CD4-positive, alpha-beta T cell treated with Interleukin-1 beta for 1 hour (primary cell): Measurements from ENCODE around the gene PNO1.
"Not testable (repeated sequence)": the region's sequence is repeated elsewhere in the genome, so short reads cannot be mapped to it uniquely, and the experiment has no call there.

Experiments used
- DNase-seq, 2 donors: peaks; one replicate each; pipeline ENCODE4 v3.0.0-alpha.2; 2020 to 2022

Gene PNO1

GRCh38 chr2:68157402-68158133 lies at the start of gene PNO1:
TSS of gene PNO1 (plus strand) at chr2:68157888. CDS start at chr2:68157935, 47 bp downstream.
- peak; percentile 95 to 98 for DNase-seq

GRCh38 chr2:68108120-68108519 lies 49.6 kb upstream of the PNO1 start:
- peak in 1 of 2 donors; percentile 12 for DNase-seq

- no peak for DNase-seq
Measured at GRCh38 chr2:68110102-68110501, 47.6 kb upstream of the PNO1 start.

GRCh38 chr2:68115965-68116364 lies 41.7 kb upstream of the PNO1 start:
- no peak for DNase-seq

GRCh38 chr2:68117922-68118321 lies 39.8 kb upstream of the PNO1 start:
- not testable (repeated sequence) for DNase-seq

GRCh38 chr2:68118816-68119215 lies 38.9 kb upstream of the PNO1 start:
- no peak for DNase-seq

- DNase-seq = no peak
Measured at GRCh38 chr2:68119504-68119903, 38.2 kb upstream of the PNO1 start.

- peak; percentile 65 to 68 for DNase-seq
Measured at GRCh38 chr2:68121873-68122679, 35.6 kb upstream of the PNO1 start.

GRCh38 chr2:68122680-68122964 lies 35.1 kb upstream of the PNO1 start:
- DNase-seq = no peak

- DNase-seq = no peak
Measured at GRCh38 chr2:68124321-68124720, 33.4 kb upstream of the PNO1 start.

- DNase-seq = no peak
Measured at GRCh38 chr2:68125821-68126220, 31.9 kb upstream of the PNO1 start.

- no peak for DNase-seq
Measured at GRCh38 chr2:68126561-68126960, 31.1 kb upstream of the PNO1 start.

GRCh38 chr2:68127358-68128242 lies 30.1 kb upstream of the PNO1 start:
- no peak for DNase-seq

- DNase-seq = no peak
Measured at GRCh38 chr2:68134120-68134519, 23.6 kb upstream of the PNO1 start.

- no peak for DNase-seq
Measured at GRCh38 chr2:68134554-68134953, 23.1 kb upstream of the PNO1 start.

GRCh38 chr2:68135448-68136320 lies 22.0 kb upstream of the PNO1 start:
- no peak for DNase-seq

GRCh38 chr2:68141875-68142274 lies 15.8 kb upstream of the PNO1 start:
- no peak for DNase-seq

- DNase-seq = no peak
Measured at GRCh38 chr2:68151037-68151436, 6.7 kb upstream of the PNO1 start.

GRCh38 chr2:68152681-68153347 lies 4.9 kb upstream of the PNO1 start:
- no peak for DNase-seq

GRCh38 chr2:68155618-68156017 lies 2.1 kb upstream of the PNO1 start:
- DNase-seq = no peak

GRCh38 chr2:68156419-68156818 lies 1.3 kb upstream of the PNO1 start:
- no peak for DNase-seq

- no peak for DNase-seq
Measured at GRCh38 chr2:68157002-68157401, 686 bp upstream of the PNO1 start.
